OCI-LY3 (cell line): ENCODE results near the gene COL6A3.
"Not testable (repeated sequence)": the region's sequence is repeated elsewhere in the genome, so short reads cannot be mapped to it uniquely, and the experiment has no call there.

Experiments used
- H2AFZ ChIP-seq: fragments of 200-600, 300-600 bp; shearing (Covaris generic); 2 replicates; pipeline ENCODE4 v1.6.0; 2014; ENCODE audit warnings: antibody characterized with exemption, low read depth, low read length
- H3K27ac ChIP-seq: fragments of 200-600, 300-600 bp; sonication (generic); 2 replicates; pipeline ENCODE4 v1.5.1; 2014; ENCODE audit warnings: mild to moderate bottlenecking, low read length, moderate library complexity, mixed read lengths
- H3K27me3 ChIP-seq: fragments of 200-600, 300-600 bp; sonication (generic); 2 replicates; pipeline ENCODE4 v1.6.1; 2014; ENCODE audit warnings: low read depth, low read length, mixed read lengths
- H3K36me3 ChIP-seq: fragments of 200-600, 300-600 bp; sonication (generic); replicated peaks from 2 replicates; pipeline ENCODE3; 2014; ENCODE audit warnings: low read depth, low read length, mixed read lengths
- H3K4me1 ChIP-seq: fragments of 300-600, 200-600 bp; sonication (generic); 2 replicates; pipeline ENCODE4 v1.6.1; 2014; ENCODE audit warnings: low read length, mixed read lengths
- H3K4me2 ChIP-seq: fragments of 200-600, 300-600 bp; sonication (generic); 2 replicates; pipeline ENCODE4 v1.6.1; 2014; ENCODE audit warnings: low read length, mixed read lengths
- H3K4me3 ChIP-seq: fragments of 300-600, 200-600 bp; sonication (generic); 2 replicates; pipeline ENCODE4 v1.5.1; 2014; ENCODE audit warnings: antibody characterized with exemption, mild to moderate bottlenecking, low read length, moderate library complexity
- H3K79me2 ChIP-seq: fragments of 300-600, 200-600 bp; shearing (Covaris generic); 2 replicates; pipeline ENCODE4 v1.6.1; 2014; ENCODE audit warnings: mild to moderate bottlenecking, low read length, mixed read lengths
- H3K9ac ChIP-seq: fragments of 300-600, 200-600 bp; shearing (Covaris generic); 2 replicates; pipeline ENCODE4 v1.6.0; 2014; ENCODE audit warnings: mild to moderate bottlenecking, low read length, moderate library complexity
- H3K9me3 ChIP-seq: fragments of 200-600, 300-600 bp; shearing (Covaris generic); 2 replicates; pipeline ENCODE4 v1.6.1; 2014; ENCODE audit warnings: low read length, mixed read lengths; ENCODE audit not compliant: insufficient read depth
- H4K20me1 ChIP-seq: fragments of 200-600, 300-600 bp; sonication (generic); 2 replicates; pipeline ENCODE4 v1.6.1; 2016; ENCODE audit warnings: low read length, mixed read lengths; ENCODE audit not compliant: insufficient read depth
- EZH2phosphoT487 ChIP-seq: fragments of 200-600 bp; shearing (Covaris generic); IDR thresholded peaks from 2 replicates; pipeline ENCODE4 v1.6.1; 2018; ENCODE audit warnings: antibody characterized with exemption, mixed run types, low read depth
- TF ChIP-seq, protein P1 (sequence below): fragments of 200-600, 300-600 bp; sonication (generic); IDR thresholded peaks from 2 replicates; pipeline ENCODE4 v1.5.1; 2014; ENCODE audit warnings: antibody characterized with exemption, low read length, low read depth

The COL6A3 gene

GRCh38 chr2:237358721-237359517 is 55.0 kb downstream of the COL6A3 start:
- no peaks in the 10 kb centered on the region for H3K79me2 ChIP-seq
- no peak overlapping the region for H3K9ac ChIP-seq
- H4K20me1 ChIP-seq = no peaks in the 10 kb centered on the region
- H3K27ac ChIP-seq = no peak overlapping the region
- TF ChIP-seq, protein P1, sequence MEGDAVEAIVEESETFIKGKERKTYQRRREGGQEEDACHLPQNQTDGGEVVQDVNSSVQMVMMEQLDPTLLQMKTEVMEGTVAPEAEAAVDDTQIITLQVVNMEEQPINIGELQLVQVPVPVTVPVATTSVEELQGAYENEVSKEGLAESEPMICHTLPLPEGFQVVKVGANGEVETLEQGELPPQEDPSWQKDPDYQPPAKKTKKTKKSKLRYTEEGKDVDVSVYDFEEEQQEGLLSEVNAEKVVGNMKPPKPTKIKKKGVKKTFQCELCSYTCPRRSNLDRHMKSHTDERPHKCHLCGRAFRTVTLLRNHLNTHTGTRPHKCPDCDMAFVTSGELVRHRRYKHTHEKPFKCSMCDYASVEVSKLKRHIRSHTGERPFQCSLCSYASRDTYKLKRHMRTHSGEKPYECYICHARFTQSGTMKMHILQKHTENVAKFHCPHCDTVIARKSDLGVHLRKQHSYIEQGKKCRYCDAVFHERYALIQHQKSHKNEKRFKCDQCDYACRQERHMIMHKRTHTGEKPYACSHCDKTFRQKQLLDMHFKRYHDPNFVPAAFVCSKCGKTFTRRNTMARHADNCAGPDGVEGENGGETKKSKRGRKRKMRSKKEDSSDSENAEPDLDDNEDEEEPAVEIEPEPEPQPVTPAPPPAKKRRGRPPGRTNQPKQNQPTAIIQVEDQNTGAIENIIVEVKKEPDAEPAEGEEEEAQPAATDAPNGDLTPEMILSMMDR = no peak
- TF ChIP-seq EZH2phosphoT487 = no peak
- no peak overlapping the region for H3K4me3 ChIP-seq
- no peaks in the 10 kb centered on the region for H3K4me1 ChIP-seq
- H3K4me2 ChIP-seq = no peak overlapping the region
- H3K9me3 ChIP-seq = no peaks in the 10 kb centered on the region
- no peak overlapping the region for H2AFZ ChIP-seq
- H3K27me3 ChIP-seq = peaks cover 17% of the 10 kb centered on the region; the same call in 1 of the 2 replicates
- no peaks in the 10 kb centered on the region for H3K36me3 ChIP-seq

- no peak overlapping the region for H3K9ac ChIP-seq
- no peak overlapping the region for H3K4me2 ChIP-seq
- H3K27ac ChIP-seq = no peak overlapping the region
- H3K4me3 ChIP-seq = no peak overlapping the region
- H3K9me3 ChIP-seq = no peaks in the 10 kb centered on the region
- H3K27me3 ChIP-seq = peaks cover 17% of the 10 kb centered on the region; the same call in 1 of the 2 replicates
- no peaks in the 10 kb centered on the region for H4K20me1 ChIP-seq
- H3K79me2 ChIP-seq = no peaks in the 10 kb centered on the region
- no peaks in the 10 kb centered on the region for H3K4me1 ChIP-seq
- no peaks in the 10 kb centered on the region for H3K36me3 ChIP-seq
- no peak for TF ChIP-seq EZH2phosphoT487
- TF ChIP-seq, protein P1 = no peak
- no peak overlapping the region for H2AFZ ChIP-seq
Observed at GRCh38 chr2:237355701-237356100, 58.3 kb downstream of the COL6A3 start.

DNA sequence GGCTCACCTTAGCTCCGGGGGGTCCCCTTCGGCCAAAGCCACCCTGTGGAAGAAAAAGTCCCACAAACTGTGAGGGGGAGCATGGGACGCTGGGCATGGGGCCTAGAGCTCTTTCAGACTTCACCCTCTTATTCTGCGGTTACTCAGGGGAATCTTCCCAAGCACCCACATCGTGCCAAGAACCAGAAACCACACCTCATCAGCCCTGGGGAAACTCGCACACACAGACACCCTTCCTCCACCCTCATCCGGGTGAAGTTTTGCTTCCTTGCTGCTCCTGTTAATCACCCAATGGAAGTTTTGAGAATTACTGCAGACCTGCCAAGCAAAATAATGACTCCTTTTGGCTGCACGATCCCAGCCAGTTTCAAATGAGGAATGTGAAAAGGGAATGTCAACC is 59.1 kb downstream of the COL6A3 start:
- Histone ChIP-seq H3K9ac (no peak overlapping the region), H3K36me3 (no peaks in the 10 kb centered on the region), H3K79me2 (no peaks in the 10 kb centered on the region), H4K20me1 (no peaks in the 10 kb centered on the region), H3K4me3 (no peak overlapping the region), H3K27ac (no peak overlapping the region), H3K9me3 (no peaks in the 10 kb centered on the region), H2AFZ (no peak overlapping the region), H3K4me2 (no peak overlapping the region), H3K27me3 (peaks cover 25% of the 10 kb centered on the region; the same call in 1 of the 2 replicates), H3K4me1 (no peaks in the 10 kb centered on the region)
- TF ChIP-seq, protein P1 = no peak
- no peak for TF ChIP-seq EZH2phosphoT487

DNA sequence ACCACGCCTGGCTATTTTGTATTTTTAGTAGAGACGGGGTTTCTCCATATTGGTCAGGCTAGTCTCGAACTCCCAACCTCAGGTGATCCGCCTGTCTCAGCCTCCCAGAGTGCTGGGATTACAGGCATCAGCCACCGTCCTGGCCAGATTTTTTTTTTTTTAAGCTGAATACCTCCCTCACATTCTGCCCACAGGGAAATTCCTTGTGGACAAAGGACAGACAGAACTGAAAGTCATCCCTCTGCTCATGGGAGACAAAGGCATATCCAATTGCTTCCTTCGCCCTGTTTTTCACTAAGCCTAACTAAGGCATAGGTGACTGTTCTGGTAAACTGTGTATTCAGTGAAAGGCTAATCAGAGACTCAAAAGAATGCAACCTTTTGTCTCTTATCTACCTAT is 59.8 kb downstream of the COL6A3 start:
- not testable (repeated sequence) for H2AFZ ChIP-seq, H3K9ac ChIP-seq, H3K27ac ChIP-seq, H3K36me3 ChIP-seq, H3K4me1 ChIP-seq, H3K79me2 ChIP-seq, H3K9me3 ChIP-seq, H4K20me1 ChIP-seq, H3K4me3 ChIP-seq, H3K4me2 ChIP-seq
- peaks cover 25% of the 10 kb centered on the region; the same call in 1 of the 2 replicates for H3K27me3 ChIP-seq
